HCT116 (cell line): ENCODE data around the gene TRDN. TPM values are rescaled to one million over a fixed set of nuclear protein-coding genes. Genes with fewer than 3 reads are reported as not detected.

Source experiments
- ATAC-seq: fragments of 200-7000 bp; cut with Tn5 transposase; 2 replicates; pipeline ENCODE4 v1.9.1; 2020; ENCODE audit warnings: mild to moderate bottlenecking, moderate library complexity
- BruUV-seq: library from RNA; stranded (reverse); fragments of 400-500 nt; replicated peaks from 2 replicates; lab custom pipeline; 2021; lab: Mats Ljungman, UMichigan
- CTCF ChIA-PET: fragments of 300-600 bp; sonication (Branson Sonifier 250); formaldehyde crosslinking; loops from one replicate; lab custom pipeline; 2021; ENCODE audit warnings: antibody characterized with exemption; lab: Charles Lee
- POLR2A ChIA-PET: fragments of 300-600, 350-600 bp; sonication (Branson Sonifier 250); formaldehyde crosslinking; loops from one replicate; lab custom pipeline; 2021; ENCODE audit warnings: antibody characterized with exemption; lab: Charles Lee
- RAD21 ChIA-PET, 2 experiments: fragments of 300-600 bp; sonication (Branson Sonifier 250); formaldehyde crosslinking; loops; one replicate each; lab custom pipeline; 2023; ENCODE audit warnings: low total read pairs in 2 of 2; ENCODE audit not compliant: uncharacterized antibody in 2 of 2, unreplicated experiment in 2 of 2, low non-redundant PET in 1 of 2; lab: Charles Lee
- DNase-seq: peaks from one replicate; pipeline ENCODE4 v3.0.0-alpha.2; 2010; ENCODE audit warnings: low read depth, low spot score
- H2AFZ ChIP-seq: fragments of 200-600 bp; shearing (Covaris generic), sonication (generic); 2 replicates; pipeline ENCODE4 v1.6.1; 2017; ENCODE audit warnings: low read depth, mixed run types, mixed read lengths, antibody characterized with exemption, low read length; ENCODE audit not compliant: poor library complexity, severe bottlenecking
- H3K27ac ChIP-seq: 2 replicates; pipeline ENCODE4 v1.5.1; 2012; ENCODE audit warnings: low read depth, low read length
- H3K27me3 ChIP-seq: fragments of 200-600 bp; sonication (generic); 2 replicates; pipeline ENCODE4 v1.6.1; 2016; ENCODE audit warnings: mixed run types, low read length, mixed read lengths; ENCODE audit not compliant: insufficient read depth
- H3K36me3 ChIP-seq, 2 experiments: fragments of 200-500 bp in 1 of 2; fragments of 200-600 bp in 1 of 2; sonication (Bioruptor generic) in 1 of 2; sonication (generic) in 1 of 2; 2 replicates each; pipeline versions ENCODE4 v1.5.1 to v1.6.1; 2014 to 2016; ENCODE audit warnings: low read length in 2 of 2, inconsistent platforms in 1 of 2, mixed read lengths in 1 of 2, mixed run types in 1 of 2; ENCODE audit not compliant: insufficient read depth in 2 of 2, control insufficient read depth in 1 of 2
- H3K4me1 ChIP-seq, 2 experiments: fragments of 200-600 bp in 1 of 2; sonication (generic) in 1 of 2; 2 replicates each; pipeline versions ENCODE4 v1.5.1 to v1.6.1; 2012 to 2017; ENCODE audit warnings: low read length in 2 of 2, inconsistent platforms in 1 of 2, mild to moderate bottlenecking in 1 of 2, mixed read lengths in 1 of 2, mixed run types in 1 of 2, moderate library complexity in 1 of 2; ENCODE audit not compliant: insufficient read depth in 2 of 2, control insufficient read depth in 1 of 2
- H3K4me2 ChIP-seq: fragments of 200-600 bp; sonication (generic); 2 replicates; pipeline ENCODE4 v1.6.1; 2017; ENCODE audit warnings: mixed run types, low read length, mixed read lengths
- H3K4me3 ChIP-seq, 2 experiments: fragments of 200-600 bp in 1 of 2; sonication (generic) in 1 of 2; replicated peaks in 1 of 2; 2 replicates each; pipeline ENCODE4 v1.5.1; 2011 to 2016; ENCODE audit warnings: low read length in 2 of 2, control low read depth in 1 of 2, low read depth in 1 of 2, mild to moderate bottlenecking in 1 of 2, mixed read lengths in 1 of 2, mixed run types in 1 of 2
- H3K79me2 ChIP-seq: fragments of 200-600 bp; sonication (generic); 2 replicates; pipeline ENCODE4 v1.6.1; 2017; ENCODE audit warnings: mild to moderate bottlenecking, mixed run types, low read length, moderate library complexity, mixed read lengths; ENCODE audit not compliant: insufficient read depth
- H3K9ac ChIP-seq: fragments of 200-600 bp; sonication (generic); 2 replicates; pipeline ENCODE4 v1.6.1; 2016; ENCODE audit warnings: low read length, mixed read lengths
- H3K9me2 ChIP-seq: fragments of 200-600 bp; sonication (generic), shearing (Covaris generic); 2 replicates; pipeline ENCODE4 v1.6.1; 2017; ENCODE audit warnings: mixed run types, mild to moderate bottlenecking, moderate library complexity; ENCODE audit not compliant: insufficient read depth
- H3K9me3 ChIP-seq, 2 experiments: fragments of 200-500 bp in 1 of 2; fragments of 200-600 bp in 1 of 2; sonication (Bioruptor generic) in 1 of 2; sonication (generic) in 1 of 2; 2 replicates each; pipeline ENCODE4 v1.6.1; 2014 to 2017; ENCODE audit warnings: low read length in 2 of 2, mixed read lengths in 2 of 2, inconsistent platforms in 1 of 2, low read depth in 1 of 2, mild to moderate bottlenecking in 1 of 2, mixed run types in 1 of 2, moderate library complexity in 1 of 2; ENCODE audit not compliant: control insufficient read depth in 1 of 2, insufficient read depth in 1 of 2
- H4K20me1 ChIP-seq: fragments of 200-600 bp; sonication (generic), shearing (Covaris generic); 2 replicates; pipeline ENCODE4 v1.6.1; 2017; ENCODE audit warnings: mixed run types, mild to moderate bottlenecking, moderate library complexity; ENCODE audit not compliant: insufficient read depth
- CBX3 ChIP-seq: IDR thresholded peaks from 2 replicates; pipeline ENCODE4 v1.6.1; 2012; ENCODE audit warnings: low read depth
- EGR1 ChIP-seq: IDR thresholded peaks from 2 replicates; pipeline ENCODE4 v1.6.1; 2012; ENCODE audit warnings: low read depth
- ELF1 ChIP-seq: IDR thresholded peaks from 2 replicates; pipeline ENCODE4 v1.6.1; 2012; ENCODE audit warnings: low read depth, borderline replicate concordance
- EZH2 ChIP-seq: fragments of 200-600 bp; sonication (generic); IDR thresholded peaks from 2 replicates; pipeline ENCODE4 v1.6.1; 2017; ENCODE audit warnings: antibody characterized with exemption, mixed run types
- EZH2phosphoT487 ChIP-seq: fragments of 200-600 bp; IDR thresholded peaks from 2 replicates; pipeline ENCODE4 v1.6.1; 2018; ENCODE audit warnings: antibody characterized with exemption, borderline replicate concordance
- JUND ChIP-seq: IDR thresholded peaks from 2 replicates; pipeline ENCODE4 v1.6.1; 2012
- POLR2A ChIP-seq: IDR thresholded peaks from 2 replicates; pipeline ENCODE4 v1.7.0; 2011; ENCODE audit warnings: borderline replicate concordance; ENCODE audit not compliant: insufficient read depth, insufficient read length; ENCODE audit errors: extremely low read depth
- POLR2AphosphoS5 ChIP-seq: IDR thresholded peaks from 2 replicates; pipeline ENCODE4 v1.6.1; 2011; ENCODE audit warnings: mild to moderate bottlenecking, low read depth, low read length, moderate library complexity
- RAD21 ChIP-seq: IDR thresholded peaks from 2 replicates; pipeline ENCODE4 v1.6.1; 2012; ENCODE audit warnings: low read depth, mild to moderate bottlenecking
- SRF ChIP-seq: IDR thresholded peaks from 2 replicates; pipeline ENCODE4 v1.6.1; 2012; ENCODE audit warnings: low read depth
- TCF7L2 ChIP-seq: IDR thresholded peaks from 2 replicates; pipeline ENCODE4 v1.7.0; 2011; ENCODE audit warnings: borderline replicate concordance, inconsistent platforms; ENCODE audit not compliant: insufficient read depth, insufficient read length; ENCODE audit errors: extremely low read depth
- YY1 ChIP-seq: IDR thresholded peaks from 2 replicates; pipeline ENCODE4 v1.6.1; 2011; ENCODE audit warnings: low read length, low read depth, moderate library complexity, mild to moderate bottlenecking; ENCODE audit not compliant: insufficient replicate concordance; ENCODE audit errors: extremely low read depth
- ZFX ChIP-seq: fragments of 450-650 bp; IDR thresholded peaks from 2 replicates; pipeline ENCODE4 v1.6.1; 2017
- intact Hi-C: fragments of 100-400 bp; cut with micrococcal nuclease; formaldehyde crosslinking; loops from 2 replicates; pipeline ENCODE4 v1.10.0; 2022
- total RNA-seq: library from RNA; stranded (reverse); gene quantifications from one replicate; pipeline ENCODE4 v1.2.1, GENCODE V29; 2021; ENCODE audit not compliant: unreplicated experiment
- TF ChIP-seq, protein P1 (sequence below): IDR thresholded peaks from 2 replicates; pipeline ENCODE4 v1.6.1; 2012
- TF ChIP-seq, protein P2 (sequence below), 3 experiments: fragments of 200-600 bp in 1 of 3; sonication (generic) in 1 of 3; IDR thresholded peaks in 2 of 3; conservative IDR thresholded peaks in 1 of 3; 2 replicates each; pipeline ENCODE4 v1.5.1; 2012 to 2017; ENCODE audit warnings: low read depth in 2 of 3, low read length in 2 of 3, antibody characterized with exemption in 1 of 3, borderline replicate concordance in 1 of 3, control low read depth in 1 of 3, mild to moderate bottlenecking in 1 of 3, mixed read lengths in 1 of 3, mixed run types in 1 of 3, moderate library complexity in 1 of 3; ENCODE audit not compliant: insufficient read depth in 1 of 3
- TF ChIP-seq, protein P3 (sequence below): IDR thresholded peaks from 2 replicates; pipeline ENCODE4 v1.6.1; 2012; ENCODE audit warnings: low read depth

TRDN gene
- total RNA-seq, 1 experiment from 2014 or later = not detected

DNA sequence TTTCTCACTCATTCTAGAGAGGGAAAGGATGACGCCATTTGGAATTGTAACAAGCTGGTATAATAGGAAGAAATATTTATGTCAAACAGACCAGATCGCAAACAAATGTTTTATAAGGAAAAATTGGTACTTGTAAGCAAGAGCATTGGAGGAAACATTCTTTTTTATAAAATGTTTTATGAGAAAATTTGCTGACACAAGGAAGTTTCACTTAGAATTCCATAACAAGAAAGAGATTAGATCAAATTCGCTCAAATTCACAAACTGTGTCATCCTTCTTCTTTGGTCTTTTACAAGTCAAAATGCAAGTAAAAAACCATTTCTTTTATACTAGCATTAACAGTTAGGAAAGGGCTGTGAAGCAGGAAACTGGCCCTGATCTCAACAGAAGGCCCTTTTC, 179.9 kb downstream of the TRDN start:
- no peak overlapping the region for H2AFZ ChIP-seq
- H3K36me3 ChIP-seq = no peaks in the 10 kb centered on the region
- CTCF ChIA-PET = no interaction called here
- ATAC-seq (no peak), DNase-seq (no peak)
- no peak overlapping the region for H3K4me2 ChIP-seq
- no peaks in the 10 kb centered on the region for H3K9me3 ChIP-seq
- no peaks in the 10 kb centered on the region for H3K4me1 ChIP-seq
- RAD21 ChIA-PET = no interaction called here
- no peak for TF ChIP-seq SRF
- TF ChIP-seq CBX3 = no peak
- TF ChIP-seq RAD21 = no peak
- TF ChIP-seq POLR2AphosphoS5 = no peak
- TF ChIP-seq JUND = no peak
- TF ChIP-seq, all 23 proteins: peak for 0
- POLR2A ChIA-PET = no interaction called here
- no peaks in the 10 kb centered on the region for H3K9me2 ChIP-seq
- H3K27ac ChIP-seq = no peak overlapping the region
- H3K79me2 ChIP-seq = no peaks in the 10 kb centered on the region
- no peak overlapping the region for H3K4me3 ChIP-seq
- BruUV-seq = no TSS peak
- no peaks in the 10 kb centered on the region for H4K20me1 ChIP-seq
- intact Hi-C loops = no loop called here
- H3K27me3 ChIP-seq = peaks cover 3% of the 10 kb centered on the region; the same call in 1 of the 2 replicates
- no peak overlapping the region for H3K9ac ChIP-seq

DNA sequence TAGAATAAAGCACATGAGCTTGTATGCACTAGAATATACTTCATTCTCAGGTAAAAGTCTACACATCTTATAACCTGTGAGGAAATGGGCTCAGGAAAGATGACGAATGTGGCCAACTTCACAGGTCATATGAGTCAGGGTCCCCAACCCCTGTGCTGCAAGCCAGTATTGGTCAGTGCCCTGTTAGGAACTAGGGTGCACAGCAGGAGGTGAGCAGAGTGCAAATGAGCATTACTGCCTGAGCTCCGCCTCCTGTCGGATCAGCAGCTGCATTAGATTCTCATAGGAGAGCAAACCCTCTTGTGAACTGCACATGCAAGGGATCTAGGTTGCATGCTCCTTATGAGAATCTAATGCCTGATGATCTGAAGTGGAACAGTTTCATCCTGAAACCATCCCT, 182.3 kb downstream of the TRDN start:
- Histone ChIP-seq H3K27me3 (peaks cover 3% of the 10 kb centered on the region; the same call in 1 of the 2 replicates), H3K4me2 (no peak overlapping the region), H3K4me1 (no peaks in the 10 kb centered on the region), H2AFZ (no peak overlapping the region), H3K9ac (no peak overlapping the region), H3K79me2 (no peaks in the 10 kb centered on the region), H3K9me2 (no peaks in the 10 kb centered on the region), H3K36me3 (no peaks in the 10 kb centered on the region), H3K27ac (no peak overlapping the region), H3K4me3 (no peak overlapping the region), H3K9me3 (no peaks in the 10 kb centered on the region), H4K20me1 (no peaks in the 10 kb centered on the region)
- POLR2A ChIA-PET = no interaction called here
- RAD21 ChIA-PET = no interaction called here
- no peak for TF ChIP-seq ZFX
- TF ChIP-seq POLR2A = no peak
- TF ChIP-seq, protein P1, sequence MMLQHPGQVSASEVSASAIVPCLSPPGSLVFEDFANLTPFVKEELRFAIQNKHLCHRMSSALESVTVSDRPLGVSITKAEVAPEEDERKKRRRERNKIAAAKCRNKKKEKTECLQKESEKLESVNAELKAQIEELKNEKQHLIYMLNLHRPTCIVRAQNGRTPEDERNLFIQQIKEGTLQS = no peak
- TF ChIP-seq, protein P2, sequence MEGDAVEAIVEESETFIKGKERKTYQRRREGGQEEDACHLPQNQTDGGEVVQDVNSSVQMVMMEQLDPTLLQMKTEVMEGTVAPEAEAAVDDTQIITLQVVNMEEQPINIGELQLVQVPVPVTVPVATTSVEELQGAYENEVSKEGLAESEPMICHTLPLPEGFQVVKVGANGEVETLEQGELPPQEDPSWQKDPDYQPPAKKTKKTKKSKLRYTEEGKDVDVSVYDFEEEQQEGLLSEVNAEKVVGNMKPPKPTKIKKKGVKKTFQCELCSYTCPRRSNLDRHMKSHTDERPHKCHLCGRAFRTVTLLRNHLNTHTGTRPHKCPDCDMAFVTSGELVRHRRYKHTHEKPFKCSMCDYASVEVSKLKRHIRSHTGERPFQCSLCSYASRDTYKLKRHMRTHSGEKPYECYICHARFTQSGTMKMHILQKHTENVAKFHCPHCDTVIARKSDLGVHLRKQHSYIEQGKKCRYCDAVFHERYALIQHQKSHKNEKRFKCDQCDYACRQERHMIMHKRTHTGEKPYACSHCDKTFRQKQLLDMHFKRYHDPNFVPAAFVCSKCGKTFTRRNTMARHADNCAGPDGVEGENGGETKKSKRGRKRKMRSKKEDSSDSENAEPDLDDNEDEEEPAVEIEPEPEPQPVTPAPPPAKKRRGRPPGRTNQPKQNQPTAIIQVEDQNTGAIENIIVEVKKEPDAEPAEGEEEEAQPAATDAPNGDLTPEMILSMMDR (IDR thresholded peaks at IDR 0.05 in 2 of 3, conservative IDR thresholded peaks at IDR 0.05 in 1 of 3; ENCODE audit: borderline replicate concordance in 1 of 3, insufficient read depth in 1 of 3, low read depth in 2 of 3, low read length in 2 of 3) = no peak
- no peak for TF ChIP-seq SRF
- TF ChIP-seq ELF1 = no peak
- TF ChIP-seq EZH2phosphoT487 = no peak
- no peak for TF ChIP-seq TCF7L2
- no peak for TF ChIP-seq JUND
- no peak for TF ChIP-seq CBX3
- no peak for TF ChIP-seq YY1
- no peak for TF ChIP-seq EZH2
- TF ChIP-seq, protein P3, sequence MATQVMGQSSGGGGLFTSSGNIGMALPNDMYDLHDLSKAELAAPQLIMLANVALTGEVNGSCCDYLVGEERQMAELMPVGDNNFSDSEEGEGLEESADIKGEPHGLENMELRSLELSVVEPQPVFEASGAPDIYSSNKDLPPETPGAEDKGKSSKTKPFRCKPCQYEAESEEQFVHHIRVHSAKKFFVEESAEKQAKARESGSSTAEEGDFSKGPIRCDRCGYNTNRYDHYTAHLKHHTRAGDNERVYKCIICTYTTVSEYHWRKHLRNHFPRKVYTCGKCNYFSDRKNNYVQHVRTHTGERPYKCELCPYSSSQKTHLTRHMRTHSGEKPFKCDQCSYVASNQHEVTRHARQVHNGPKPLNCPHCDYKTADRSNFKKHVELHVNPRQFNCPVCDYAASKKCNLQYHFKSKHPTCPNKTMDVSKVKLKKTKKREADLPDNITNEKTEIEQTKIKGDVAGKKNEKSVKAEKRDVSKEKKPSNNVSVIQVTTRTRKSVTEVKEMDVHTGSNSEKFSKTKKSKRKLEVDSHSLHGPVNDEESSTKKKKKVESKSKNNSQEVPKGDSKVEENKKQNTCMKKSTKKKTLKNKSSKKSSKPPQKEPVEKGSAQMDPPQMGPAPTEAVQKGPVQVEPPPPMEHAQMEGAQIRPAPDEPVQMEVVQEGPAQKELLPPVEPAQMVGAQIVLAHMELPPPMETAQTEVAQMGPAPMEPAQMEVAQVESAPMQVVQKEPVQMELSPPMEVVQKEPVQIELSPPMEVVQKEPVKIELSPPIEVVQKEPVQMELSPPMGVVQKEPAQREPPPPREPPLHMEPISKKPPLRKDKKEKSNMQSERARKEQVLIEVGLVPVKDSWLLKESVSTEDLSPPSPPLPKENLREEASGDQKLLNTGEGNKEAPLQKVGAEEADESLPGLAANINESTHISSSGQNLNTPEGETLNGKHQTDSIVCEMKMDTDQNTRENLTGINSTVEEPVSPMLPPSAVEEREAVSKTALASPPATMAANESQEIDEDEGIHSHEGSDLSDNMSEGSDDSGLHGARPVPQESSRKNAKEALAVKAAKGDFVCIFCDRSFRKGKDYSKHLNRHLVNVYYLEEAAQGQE = no peak
- TF ChIP-seq EGR1 = no peak
- ATAC-seq (no peak), DNase-seq (no peak)
- BruUV-seq = no TSS peak
- intact Hi-C loops = no loop called here
- CTCF ChIA-PET = no interaction called here
